HCT116 (cell line): Measurements from ENCODE around the gene PRPF19. TPM values are rescaled to one million over a fixed set of nuclear protein-coding genes. Genes with fewer than 3 reads are reported as not detected.

Source experiments
- ATAC-seq: fragments of 200-7000 bp; cut with Tn5 transposase; 2 replicates; pipeline ENCODE4 v1.9.1; 2020; ENCODE audit warnings: mild to moderate bottlenecking, moderate library complexity
- BruUV-seq: library from RNA; stranded (reverse); fragments of 400-500 nt; replicated peaks from 2 replicates; lab custom pipeline; 2021; lab: Mats Ljungman, UMichigan
- CTCF ChIA-PET: fragments of 300-600 bp; sonication (Branson Sonifier 250); formaldehyde crosslinking; loops from one replicate; lab custom pipeline; 2021; ENCODE audit warnings: antibody characterized with exemption; lab: Charles Lee
- POLR2A ChIA-PET: fragments of 300-600, 350-600 bp; sonication (Branson Sonifier 250); formaldehyde crosslinking; loops from one replicate; lab custom pipeline; 2021; ENCODE audit warnings: antibody characterized with exemption; lab: Charles Lee
- RAD21 ChIA-PET, 2 experiments: fragments of 300-600 bp; sonication (Branson Sonifier 250); formaldehyde crosslinking; loops; one replicate each; lab custom pipeline; 2023; ENCODE audit warnings: low total read pairs in 2 of 2; ENCODE audit not compliant: uncharacterized antibody in 2 of 2, unreplicated experiment in 2 of 2, low non-redundant PET in 1 of 2; lab: Charles Lee
- DNase-seq: peaks from one replicate; pipeline ENCODE4 v3.0.0-alpha.2; 2010; ENCODE audit warnings: low read depth, low spot score
- H2AFZ ChIP-seq: fragments of 200-600 bp; shearing (Covaris generic), sonication (generic); 2 replicates; pipeline ENCODE4 v1.6.1; 2017; ENCODE audit warnings: low read depth, mixed run types, mixed read lengths, antibody characterized with exemption, low read length; ENCODE audit not compliant: poor library complexity, severe bottlenecking
- H3K27ac ChIP-seq: 2 replicates; pipeline ENCODE4 v1.5.1; 2012; ENCODE audit warnings: low read depth, low read length
- H3K27me3 ChIP-seq: fragments of 200-600 bp; sonication (generic); 2 replicates; pipeline ENCODE4 v1.6.1; 2016; ENCODE audit warnings: mixed run types, low read length, mixed read lengths; ENCODE audit not compliant: insufficient read depth
- H3K36me3 ChIP-seq, 2 experiments: fragments of 200-500 bp in 1 of 2; fragments of 200-600 bp in 1 of 2; sonication (Bioruptor generic) in 1 of 2; sonication (generic) in 1 of 2; 2 replicates each; pipeline versions ENCODE4 v1.5.1 to v1.6.1; 2014 to 2016; ENCODE audit warnings: low read length in 2 of 2, inconsistent platforms in 1 of 2, mixed read lengths in 1 of 2, mixed run types in 1 of 2; ENCODE audit not compliant: insufficient read depth in 2 of 2, control insufficient read depth in 1 of 2
- H3K4me1 ChIP-seq, 2 experiments: fragments of 200-600 bp in 1 of 2; sonication (generic) in 1 of 2; 2 replicates each; pipeline versions ENCODE4 v1.5.1 to v1.6.1; 2012 to 2017; ENCODE audit warnings: low read length in 2 of 2, inconsistent platforms in 1 of 2, mild to moderate bottlenecking in 1 of 2, mixed read lengths in 1 of 2, mixed run types in 1 of 2, moderate library complexity in 1 of 2; ENCODE audit not compliant: insufficient read depth in 2 of 2, control insufficient read depth in 1 of 2
- H3K4me2 ChIP-seq: fragments of 200-600 bp; sonication (generic); 2 replicates; pipeline ENCODE4 v1.6.1; 2017; ENCODE audit warnings: mixed run types, low read length, mixed read lengths
- H3K4me3 ChIP-seq, 2 experiments: fragments of 200-600 bp in 1 of 2; sonication (generic) in 1 of 2; replicated peaks in 1 of 2; 2 replicates each; pipeline ENCODE4 v1.5.1; 2011 to 2016; ENCODE audit warnings: low read length in 2 of 2, control low read depth in 1 of 2, low read depth in 1 of 2, mild to moderate bottlenecking in 1 of 2, mixed read lengths in 1 of 2, mixed run types in 1 of 2
- H3K79me2 ChIP-seq: fragments of 200-600 bp; sonication (generic); 2 replicates; pipeline ENCODE4 v1.6.1; 2017; ENCODE audit warnings: mild to moderate bottlenecking, mixed run types, low read length, moderate library complexity, mixed read lengths; ENCODE audit not compliant: insufficient read depth
- H3K9ac ChIP-seq: fragments of 200-600 bp; sonication (generic); 2 replicates; pipeline ENCODE4 v1.6.1; 2016; ENCODE audit warnings: low read length, mixed read lengths
- H3K9me2 ChIP-seq: fragments of 200-600 bp; sonication (generic), shearing (Covaris generic); 2 replicates; pipeline ENCODE4 v1.6.1; 2017; ENCODE audit warnings: mixed run types, mild to moderate bottlenecking, moderate library complexity; ENCODE audit not compliant: insufficient read depth
- H3K9me3 ChIP-seq, 2 experiments: fragments of 200-500 bp in 1 of 2; fragments of 200-600 bp in 1 of 2; sonication (Bioruptor generic) in 1 of 2; sonication (generic) in 1 of 2; 2 replicates each; pipeline ENCODE4 v1.6.1; 2014 to 2017; ENCODE audit warnings: low read length in 2 of 2, mixed read lengths in 2 of 2, inconsistent platforms in 1 of 2, low read depth in 1 of 2, mild to moderate bottlenecking in 1 of 2, mixed run types in 1 of 2, moderate library complexity in 1 of 2; ENCODE audit not compliant: control insufficient read depth in 1 of 2, insufficient read depth in 1 of 2
- H4K20me1 ChIP-seq: fragments of 200-600 bp; sonication (generic), shearing (Covaris generic); 2 replicates; pipeline ENCODE4 v1.6.1; 2017; ENCODE audit warnings: mixed run types, mild to moderate bottlenecking, moderate library complexity; ENCODE audit not compliant: insufficient read depth
- CBX3 ChIP-seq: IDR thresholded peaks from 2 replicates; pipeline ENCODE4 v1.6.1; 2012; ENCODE audit warnings: low read depth
- CEBPB ChIP-seq: IDR thresholded peaks from 2 replicates; pipeline ENCODE4 v1.6.1; 2012; ENCODE audit warnings: low read depth
- EZH2phosphoT487 ChIP-seq: fragments of 200-600 bp; IDR thresholded peaks from 2 replicates; pipeline ENCODE4 v1.6.1; 2018; ENCODE audit warnings: antibody characterized with exemption, borderline replicate concordance
- JUND ChIP-seq: IDR thresholded peaks from 2 replicates; pipeline ENCODE4 v1.6.1; 2012
- MAX ChIP-seq: IDR thresholded peaks from 2 replicates; pipeline ENCODE4 v1.6.1; 2012
- RAD21 ChIP-seq: IDR thresholded peaks from 2 replicates; pipeline ENCODE4 v1.6.1; 2012; ENCODE audit warnings: low read depth, mild to moderate bottlenecking
- REST ChIP-seq: IDR thresholded peaks from 2 replicates; pipeline ENCODE4 v1.6.1; 2012; ENCODE audit warnings: low read depth
- YY1 ChIP-seq: IDR thresholded peaks from 2 replicates; pipeline ENCODE4 v1.6.1; 2011; ENCODE audit warnings: low read length, low read depth, moderate library complexity, mild to moderate bottlenecking; ENCODE audit not compliant: insufficient replicate concordance; ENCODE audit errors: extremely low read depth
- ZNF274 ChIP-seq: fragments of 200-500 bp; sonication (Bioruptor generic); IDR thresholded peaks from 2 replicates; pipeline ENCODE4 v1.6.1; 2014; ENCODE audit warnings: mild to moderate bottlenecking, low read depth, low read length, inconsistent platforms
- intact Hi-C: fragments of 100-400 bp; cut with micrococcal nuclease; formaldehyde crosslinking; loops from 2 replicates; pipeline ENCODE4 v1.10.0; 2022
- total RNA-seq: library from RNA; stranded (reverse); gene quantifications from one replicate; pipeline ENCODE4 v1.2.1, GENCODE V29; 2021; ENCODE audit not compliant: unreplicated experiment
- TF ChIP-seq, protein P1 (sequence below): IDR thresholded peaks from 2 replicates; pipeline ENCODE4 v1.6.1; 2012

PRPF19 gene
- total RNA-seq, 1 experiment from 2014 or later: 156 TPM

- H3K9me3 ChIP-seq: no peaks in the 10 kb centered on the region
- RAD21 ChIA-PET: no interaction called here
- no peak for TF ChIP-seq EZH2phosphoT487
- TF ChIP-seq REST: no peak
- TF ChIP-seq, protein P1, sequence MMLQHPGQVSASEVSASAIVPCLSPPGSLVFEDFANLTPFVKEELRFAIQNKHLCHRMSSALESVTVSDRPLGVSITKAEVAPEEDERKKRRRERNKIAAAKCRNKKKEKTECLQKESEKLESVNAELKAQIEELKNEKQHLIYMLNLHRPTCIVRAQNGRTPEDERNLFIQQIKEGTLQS: no peak
- no peak for TF ChIP-seq MAX
- TF ChIP-seq YY1: no peak
- TF ChIP-seq ZNF274: no peak
- no peak for TF ChIP-seq CBX3
- TF ChIP-seq JUND: no peak
- no peak for TF ChIP-seq RAD21
- no peak for TF ChIP-seq CEBPB
- TF ChIP-seq, all 23 proteins: peak for 0
- Histone ChIP-seq H3K36me3 (no peaks in the 10 kb centered on the region; a peak in 2 of 4 replicates), H3K27me3 (0 out of 2 replicates have a peak, but pooled peaks cover 11% of the 10 kb centered on the region), H3K79me2 (no peaks in the 10 kb centered on the region), H3K4me2 (no peak overlapping the region), H4K20me1 (no peaks in the 10 kb centered on the region), H3K9me2 (no peaks in the 10 kb centered on the region), H3K27ac (no peak overlapping the region), H3K4me3 (no peak overlapping the region), H3K4me1 (no peaks in the 10 kb centered on the region), H3K9ac (no peak overlapping the region), H2AFZ (no peak overlapping the region)
- intact Hi-C loops: no loop called here
- ATAC-seq: no peak
- BruUV-seq: no TSS peak
- ChIA-PET CTCF (no interaction called here), POLR2A (no interaction called here)
- no peak for DNase-seq
These were observed 32.1 kb upstream of the PRPF19 start for GRCh38 chr11:60938500-60938899.
